LNCAP (cell line): Measurements from ENCODE around the gene PLCL1.

ENCODE experiments used
- CTCF ChIP-seq: fragments of 450-650 bp; IDR thresholded peaks from 2 replicates; pipeline ENCODE4 v1.5.1; 2017; ENCODE audit warnings: mild to moderate bottlenecking

PLCL1 gene

GRCh38 chr2:198055716-198056115, 251.3 kb downstream of the PLCL1 start:
- no peak for TF ChIP-seq CTCF

- no peak for TF ChIP-seq CTCF
These were observed 252.4 kb downstream of the PLCL1 start for GRCh38 chr2:198056836-198057235.

- TF ChIP-seq CTCF = no peak
These were observed 255.4 kb downstream of the PLCL1 start for GRCh38 chr2:198059800-198060199.

GRCh38 chr2:198060277-198060676, 255.9 kb downstream of the PLCL1 start:
- no peak for TF ChIP-seq CTCF

- TF ChIP-seq CTCF = no peak
These were observed 258.4 kb downstream of the PLCL1 start for GRCh38 chr2:198062826-198063225.

GRCh38 chr2:198063242-198063641, 258.8 kb downstream of the PLCL1 start:
- no peak for TF ChIP-seq CTCF

- no peak for TF ChIP-seq CTCF
These were observed 260.9 kb downstream of the PLCL1 start for GRCh38 chr2:198065322-198065721.

GRCh38 chr2:198066597-198066996, 262.2 kb downstream of the PLCL1 start:
- TF ChIP-seq CTCF = no peak
